GM19468 (cell line): Measurements from ENCODE around the gene ITGA2.
A peak's percentile ranks its signal among the peaks of the same experiment; 100 is the strongest.

Source experiments
- ATAC-seq: cut with Tn5 transposase; IDR thresholded peaks from one replicate; pipeline ENCODE4 v1.9.1; 2021; ENCODE audit warnings: mild to moderate bottlenecking, moderate library complexity, moderate number of reproducible peaks; ENCODE audit not compliant: unreplicated experiment; ENCODE audit errors: extremely low read depth

The ITGA2 gene

GRCh38 chr5:53011233-53011632 lies 22.1 kb downstream of the ITGA2 start:
- ATAC-seq, result no peak

GRCh38 chr5:53013857-53014256 lies 24.7 kb downstream of the ITGA2 start:
- ATAC-seq, result no peak

GRCh38 chr5:53017383-53017782 lies 28.2 kb downstream of the ITGA2 start:
- ATAC-seq, result no peak

- no peak for ATAC-seq
Measured at GRCh38 chr5:53017794-53018391, 28.7 kb downstream of the ITGA2 start.

GRCh38 chr5:53019320-53019719 lies 30.2 kb downstream of the ITGA2 start:
- ATAC-seq, result no peak

- no peak for ATAC-seq
Measured at GRCh38 chr5:53022930-53023511, 33.9 kb downstream of the ITGA2 start.

- ATAC-seq, result no peak
Measured at GRCh38 chr5:53023969-53024368, 34.8 kb downstream of the ITGA2 start.

- ATAC-seq, result no peak
Measured at GRCh38 chr5:53024535-53024934, 35.4 kb downstream of the ITGA2 start.

GRCh38 chr5:53025487-53025886 lies 36.3 kb downstream of the ITGA2 start:
- ATAC-seq, result no peak

- ATAC-seq, result no peak
Measured at GRCh38 chr5:53027913-53028312, 38.8 kb downstream of the ITGA2 start.

- ATAC-seq, result no peak
Measured at GRCh38 chr5:53029608-53030007, 40.5 kb downstream of the ITGA2 start.

GRCh38 chr5:53030893-53031292 lies 41.7 kb downstream of the ITGA2 start:
- no peak for ATAC-seq

GRCh38 chr5:53031695-53032096 lies 42.5 kb downstream of the ITGA2 start:
- ATAC-seq, result no peak

GRCh38 chr5:53032188-53032587 lies 43.0 kb downstream of the ITGA2 start:
- no peak for ATAC-seq

- no peak for ATAC-seq
Measured at GRCh38 chr5:53034832-53035231, 45.7 kb downstream of the ITGA2 start.

- no peak for ATAC-seq
Measured at GRCh38 chr5:53035868-53036381, 46.8 kb downstream of the ITGA2 start.

GRCh38 chr5:53037141-53037859 lies 48.1 kb downstream of the ITGA2 start:
- ATAC-seq, result no peak

- no peak for ATAC-seq
Measured at GRCh38 chr5:53038196-53038847, 49.2 kb downstream of the ITGA2 start.

GRCh38 chr5:53039855-53040254 lies 50.7 kb downstream of the ITGA2 start:
- no peak for ATAC-seq

- peak; percentile 93 for ATAC-seq
Measured at GRCh38 chr5:53041071-53041692, 52.0 kb downstream of the ITGA2 start.
